ENCODE measurements around the gene PALLD.

Gene PALLD

GRCh38 chr4:168490711-168491110 lies 6.1 kb upstream of the PALLD start:
- no peak overlapping the region for H2AK5ac ChIP-seq (ENCODE audit: low read depth, low read length)
- no peaks in the 10 kb centered on the region for H3K9me3 ChIP-seq (replicated peaks in 1 of 2; ENCODE audit: control insufficient read depth in 2 of 2, insufficient read depth in 1 of 2, low read depth in 1 of 2, low read length in 2 of 2)
- H2BK120ac ChIP-seq (ENCODE audit: low read depth, low read length): no peak overlapping the region
- H3K23ac ChIP-seq (ENCODE audit: low read depth, low read length, poor library complexity): no peak overlapping the region
- no peak overlapping the region for H4K8ac ChIP-seq (ENCODE audit: low read depth, low read length)
- no peak overlapping the region for H3K4me3 ChIP-seq (ENCODE audit: low read length in 2 of 2)
- no peaks in the 10 kb centered on the region for H3K79me1 ChIP-seq (ENCODE audit: low read depth, low read length)
- H3K27ac ChIP-seq (replicated peaks; ENCODE audit: low read length): no peak overlapping the region
- no peaks in the 10 kb centered on the region for H3K4me1 ChIP-seq (ENCODE audit: control insufficient read depth in 2 of 2, insufficient read depth in 1 of 2, low read depth in 1 of 2, low read length in 2 of 2)
- no peak overlapping the region for H3K9ac ChIP-seq (ENCODE audit: low read depth, low read length, poor library complexity)
- no peak overlapping the region for H3K4me2 ChIP-seq (ENCODE audit: insufficient read depth, low read length, poor library complexity, severe bottlenecking)
- WGBS, 2 donors (ENCODE audit: extremely low coverage in 2 of 2, insufficient read length in 2 of 2, insufficient replicate concordance in 1 of 2): no CpG with 5 or more reads among the region's 2 CpGs
- H2BK15ac ChIP-seq (ENCODE audit: low read length): no peak overlapping the region
- DNase-seq (ENCODE audit: low spot score): no peak
- H3K14ac ChIP-seq (ENCODE audit: low read length): no peak overlapping the region
- H4K91ac ChIP-seq (ENCODE audit: low read depth, low read length, poor library complexity): no peak overlapping the region
- no peak overlapping the region for H3K18ac ChIP-seq (ENCODE audit: low read length)
- no peak overlapping the region for H2BK5ac ChIP-seq (ENCODE audit: low read length)
- H3K27me3 ChIP-seq (ENCODE audit: control insufficient read depth in 3 of 3, insufficient read depth in 3 of 3, low read depth in 1 of 3, low read length in 3 of 3): no peaks in the 10 kb centered on the region
- no peaks in the 10 kb centered on the region for H3K36me3 ChIP-seq (replicated peaks in 1 of 2; ENCODE audit: control insufficient read depth in 2 of 2, insufficient read depth in 2 of 2, low read length in 2 of 2)
- no peak overlapping the region for H3K4ac ChIP-seq (ENCODE audit: low read length)
- H2AFZ ChIP-seq (ENCODE audit: low read length): no peak overlapping the region
- no peak overlapping the region for H2BK12ac ChIP-seq (ENCODE audit: low read length)

- no peak overlapping the region for H3K4ac ChIP-seq (ENCODE audit: low read length)
- H2BK15ac ChIP-seq (ENCODE audit: low read length): no peak overlapping the region
- no peaks in the 10 kb centered on the region for H3K36me3 ChIP-seq (replicated peaks in 1 of 2; ENCODE audit: control insufficient read depth in 2 of 2, insufficient read depth in 2 of 2, low read length in 2 of 2)
These were observed 5.3 kb upstream of the PALLD start for GRCh38 chr4:168491563-168491962.

GRCh38 chr4:168498251-168498650 lies 1.4 kb downstream of the PALLD start:
- no peak for DNase-seq (ENCODE audit: low spot score)
- Histone ChIP-seq H2AK5ac (ENCODE audit: low read depth, low read length) (no peak overlapping the region), H2BK12ac (ENCODE audit: low read length) (no peak overlapping the region)

More at GRCh38 chr4:168491563-168491962, 5.3 kb upstream of the PALLD start:
- no peaks in the 10 kb centered on the region for H3K9me3 ChIP-seq (replicated peaks in 1 of 2; ENCODE audit: control insufficient read depth in 2 of 2, insufficient read depth in 1 of 2, low read depth in 1 of 2, low read length in 2 of 2)
- H2AFZ ChIP-seq (ENCODE audit: low read length): no peak overlapping the region
- DNase-seq (ENCODE audit: low spot score): no peak
- no peaks in the 10 kb centered on the region for H3K79me1 ChIP-seq (ENCODE audit: low read depth, low read length)
- H3K23ac ChIP-seq (ENCODE audit: low read depth, low read length, poor library complexity): no peak overlapping the region
- no peak overlapping the region for H3K4me2 ChIP-seq (ENCODE audit: insufficient read depth, low read length, poor library complexity, severe bottlenecking)
- no peak overlapping the region for H4K91ac ChIP-seq (ENCODE audit: low read depth, low read length, poor library complexity)
- no peak overlapping the region for H3K27ac ChIP-seq (replicated peaks; ENCODE audit: low read length)
- no peak overlapping the region for H3K4me3 ChIP-seq (ENCODE audit: low read length in 2 of 2)
- H2BK12ac ChIP-seq (ENCODE audit: low read length): no peak overlapping the region
- no peaks in the 10 kb centered on the region for H3K4me1 ChIP-seq (ENCODE audit: control insufficient read depth in 2 of 2, insufficient read depth in 1 of 2, low read depth in 1 of 2, low read length in 2 of 2)
- H2AK5ac ChIP-seq (ENCODE audit: low read depth, low read length): no peak overlapping the region
- no peak overlapping the region for H4K8ac ChIP-seq (ENCODE audit: low read depth, low read length)
- no peak overlapping the region for H2BK120ac ChIP-seq (ENCODE audit: low read depth, low read length)
- no peak overlapping the region for H3K9ac ChIP-seq (ENCODE audit: low read depth, low read length, poor library complexity)
- no peak overlapping the region for H3K18ac ChIP-seq (ENCODE audit: low read length)
- H3K14ac ChIP-seq (ENCODE audit: low read length): no peak overlapping the region
- no peaks in the 10 kb centered on the region for H3K27me3 ChIP-seq (ENCODE audit: control insufficient read depth in 3 of 3, insufficient read depth in 3 of 3, low read depth in 1 of 3, low read length in 3 of 3)
- no CpG with 5 or more reads among the region's 2 CpGs for WGBS, 2 donors (ENCODE audit: extremely low coverage in 2 of 2, insufficient read length in 2 of 2, insufficient replicate concordance in 1 of 2)
- H2BK5ac ChIP-seq (ENCODE audit: low read length): no peak overlapping the region

GRCh38 chr4:168499241-168499640 lies 2.4 kb downstream of the PALLD start:
- no peak overlapping the region for H2BK120ac ChIP-seq (ENCODE audit: low read depth, low read length)
- H2BK5ac ChIP-seq (ENCODE audit: low read length): no peak overlapping the region
- no peak overlapping the region for H3K27ac ChIP-seq (replicated peaks; ENCODE audit: low read length)
- peaks cover 2 to 12% of the 10 kb centered on the region in 2 donors for H3K4me1 ChIP-seq (ENCODE audit: control insufficient read depth in 2 of 2, insufficient read depth in 1 of 2, low read depth in 1 of 2, low read length in 2 of 2)
- no peaks in the 10 kb centered on the region for H3K36me3 ChIP-seq (replicated peaks in 1 of 2; ENCODE audit: control insufficient read depth in 2 of 2, insufficient read depth in 2 of 2, low read length in 2 of 2)
- no peak overlapping the region for H3K4me3 ChIP-seq (ENCODE audit: low read length in 2 of 2)
- no peak overlapping the region for H3K14ac ChIP-seq (ENCODE audit: low read length)
- H3K27me3 ChIP-seq (ENCODE audit: control insufficient read depth in 3 of 3, insufficient read depth in 3 of 3, low read depth in 1 of 3, low read length in 3 of 3): no peaks in the 10 kb centered on the region
- H3K9me3 ChIP-seq (replicated peaks in 1 of 2; ENCODE audit: control insufficient read depth in 2 of 2, insufficient read depth in 1 of 2, low read depth in 1 of 2, low read length in 2 of 2): no peaks in the 10 kb centered on the region
- DNase-seq (ENCODE audit: low spot score): no peak
- H3K4me2 ChIP-seq (ENCODE audit: insufficient read depth, low read length, poor library complexity, severe bottlenecking): no peak overlapping the region
- H3K23ac ChIP-seq (ENCODE audit: low read depth, low read length, poor library complexity): no peak overlapping the region
- no peak overlapping the region for H2AK5ac ChIP-seq (ENCODE audit: low read depth, low read length)
- no peak overlapping the region for H4K8ac ChIP-seq (ENCODE audit: low read depth, low read length)
- H4K91ac ChIP-seq (ENCODE audit: low read depth, low read length, poor library complexity): no peak overlapping the region
- H2BK12ac ChIP-seq (ENCODE audit: low read length): no peak overlapping the region
- no peak overlapping the region for H3K18ac ChIP-seq (ENCODE audit: low read length)
- no peaks in the 10 kb centered on the region for H3K79me1 ChIP-seq (ENCODE audit: low read depth, low read length)
- H3K9ac ChIP-seq (ENCODE audit: low read depth, low read length, poor library complexity): no peak overlapping the region
- no peak overlapping the region for H2AFZ ChIP-seq (ENCODE audit: low read length)
- no peak overlapping the region for H3K4ac ChIP-seq (ENCODE audit: low read length)
- no peak overlapping the region for H2BK15ac ChIP-seq (ENCODE audit: low read length)

More at GRCh38 chr4:168498251-168498650, 1.4 kb downstream of the PALLD start:
- no peaks in the 10 kb centered on the region for H3K79me1 ChIP-seq (ENCODE audit: low read depth, low read length)
- H3K18ac ChIP-seq (ENCODE audit: low read length): no peak overlapping the region
- H3K9ac ChIP-seq (ENCODE audit: low read depth, low read length, poor library complexity): no peak overlapping the region
- H3K4ac ChIP-seq (ENCODE audit: low read length): no peak overlapping the region
- no peak overlapping the region for H2BK15ac ChIP-seq (ENCODE audit: low read length)
- no peak overlapping the region for H2BK120ac ChIP-seq (ENCODE audit: low read depth, low read length)
- H4K8ac ChIP-seq (ENCODE audit: low read depth, low read length): no peak overlapping the region
- H3K9me3 ChIP-seq (replicated peaks in 1 of 2; ENCODE audit: control insufficient read depth in 2 of 2, insufficient read depth in 1 of 2, low read depth in 1 of 2, low read length in 2 of 2): no peaks in the 10 kb centered on the region
- no peaks in the 10 kb centered on the region for H3K36me3 ChIP-seq (replicated peaks in 1 of 2; ENCODE audit: control insufficient read depth in 2 of 2, insufficient read depth in 2 of 2, low read length in 2 of 2)
- H3K27ac ChIP-seq (replicated peaks; ENCODE audit: low read length): no peak overlapping the region
- no peak overlapping the region for H3K14ac ChIP-seq (ENCODE audit: low read length)
- H3K4me2 ChIP-seq (ENCODE audit: insufficient read depth, low read length, poor library complexity, severe bottlenecking): no peak overlapping the region
- H3K4me1 ChIP-seq (ENCODE audit: control insufficient read depth in 2 of 2, insufficient read depth in 1 of 2, low read depth in 1 of 2, low read length in 2 of 2): peaks cover 2 to 12% of the 10 kb centered on the region in 2 donors
- H3K27me3 ChIP-seq (ENCODE audit: control insufficient read depth in 3 of 3, insufficient read depth in 3 of 3, low read depth in 1 of 3, low read length in 3 of 3): no peaks in the 10 kb centered on the region
- H3K4me3 ChIP-seq (ENCODE audit: low read length in 2 of 2): no peak overlapping the region
- no peak overlapping the region for H4K91ac ChIP-seq (ENCODE audit: low read depth, low read length, poor library complexity)
- H2BK5ac ChIP-seq (ENCODE audit: low read length): no peak overlapping the region
- no peak overlapping the region for H2AFZ ChIP-seq (ENCODE audit: low read length)
- H3K23ac ChIP-seq (ENCODE audit: low read depth, low read length, poor library complexity): no peak overlapping the region

Data from neuronal stem cell (in vitro differentiated cells).